COLO829 (cell line): ENCODE results near the gene AGTRAP.

Experiments used
- DNase-seq: peaks from one replicate; pipeline ENCODE4 v3.0.0; 2012; ENCODE audit warnings: low spot score

AGTRAP gene, protein sequence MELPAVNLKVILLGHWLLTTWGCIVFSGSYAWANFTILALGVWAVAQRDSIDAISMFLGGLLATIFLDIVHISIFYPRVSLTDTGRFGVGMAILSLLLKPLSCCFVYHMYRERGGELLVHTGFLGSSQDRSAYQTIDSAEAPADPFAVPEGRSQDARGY

DNA sequence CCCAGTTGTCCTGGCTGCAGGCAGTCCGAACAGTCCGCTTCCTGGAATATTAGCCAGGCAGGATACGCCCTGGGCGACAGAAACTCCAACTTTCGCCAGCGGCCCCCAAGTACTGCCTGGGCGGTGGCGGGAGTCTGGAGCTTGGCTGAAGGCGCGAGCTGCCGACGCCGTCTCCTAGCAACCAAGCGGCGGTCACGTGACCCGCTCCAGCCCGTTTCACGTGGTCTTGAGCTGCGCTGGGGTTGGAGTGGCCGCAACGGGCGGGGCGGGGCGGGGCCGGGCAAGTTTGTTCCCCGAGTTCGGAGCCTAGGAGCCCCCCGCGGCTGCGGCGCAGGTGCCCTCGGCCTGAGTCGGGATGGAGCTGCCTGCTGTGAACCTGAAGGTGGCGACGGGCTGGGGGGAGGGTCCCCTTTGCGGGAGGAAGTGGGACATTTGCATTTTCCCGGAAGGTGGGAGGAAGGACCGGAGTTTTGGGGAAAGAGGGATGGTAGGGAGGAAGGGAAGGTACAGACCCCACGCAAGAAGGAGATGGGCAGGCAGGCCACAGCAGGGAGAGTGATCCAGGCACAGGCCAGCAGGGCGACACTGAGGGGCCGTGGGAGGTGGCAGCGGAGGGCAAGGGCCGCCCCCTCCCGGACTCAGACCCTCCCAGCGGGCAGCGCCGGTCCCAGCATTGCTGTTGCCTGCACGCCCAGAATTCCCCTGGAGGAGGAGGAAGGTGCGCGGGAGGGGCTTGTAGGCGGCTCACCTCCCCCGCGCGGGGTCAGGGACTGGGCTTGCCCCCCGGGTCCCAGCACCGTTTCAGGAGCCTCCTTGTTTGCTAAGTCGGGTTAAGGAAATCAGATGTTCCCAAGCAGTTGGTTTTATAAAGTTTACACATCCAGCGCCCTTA, at the start of gene AGTRAP:
Gene AGTRAP (plus strand): TSS at position 283 of the 892 bp plus-strand sequence. CDS start 73 bp downstream, at position 356.
- peak; percentile 93 for DNase-seq

DNA sequence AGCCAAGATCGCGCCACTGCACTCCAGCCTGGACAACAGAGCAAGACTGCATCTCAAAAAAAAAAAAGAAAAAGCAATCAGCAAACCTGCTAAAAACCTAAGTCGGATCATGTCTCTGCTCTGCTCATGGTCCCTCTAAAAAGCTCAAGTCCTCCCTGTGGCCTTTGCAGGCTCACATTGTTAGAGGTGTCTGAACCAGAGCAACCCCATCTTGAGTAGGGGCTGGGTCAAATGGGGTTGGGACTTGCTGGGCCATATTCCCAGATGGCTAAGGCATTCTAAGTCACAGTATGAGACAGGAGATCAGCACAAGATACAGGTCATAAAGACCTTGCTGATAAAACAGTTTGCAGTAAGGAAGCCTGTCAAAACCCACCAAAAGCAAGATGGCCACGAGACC, 47.4 kb upstream of the AGTRAP start:
- DNase-seq, result no peak

DNA sequence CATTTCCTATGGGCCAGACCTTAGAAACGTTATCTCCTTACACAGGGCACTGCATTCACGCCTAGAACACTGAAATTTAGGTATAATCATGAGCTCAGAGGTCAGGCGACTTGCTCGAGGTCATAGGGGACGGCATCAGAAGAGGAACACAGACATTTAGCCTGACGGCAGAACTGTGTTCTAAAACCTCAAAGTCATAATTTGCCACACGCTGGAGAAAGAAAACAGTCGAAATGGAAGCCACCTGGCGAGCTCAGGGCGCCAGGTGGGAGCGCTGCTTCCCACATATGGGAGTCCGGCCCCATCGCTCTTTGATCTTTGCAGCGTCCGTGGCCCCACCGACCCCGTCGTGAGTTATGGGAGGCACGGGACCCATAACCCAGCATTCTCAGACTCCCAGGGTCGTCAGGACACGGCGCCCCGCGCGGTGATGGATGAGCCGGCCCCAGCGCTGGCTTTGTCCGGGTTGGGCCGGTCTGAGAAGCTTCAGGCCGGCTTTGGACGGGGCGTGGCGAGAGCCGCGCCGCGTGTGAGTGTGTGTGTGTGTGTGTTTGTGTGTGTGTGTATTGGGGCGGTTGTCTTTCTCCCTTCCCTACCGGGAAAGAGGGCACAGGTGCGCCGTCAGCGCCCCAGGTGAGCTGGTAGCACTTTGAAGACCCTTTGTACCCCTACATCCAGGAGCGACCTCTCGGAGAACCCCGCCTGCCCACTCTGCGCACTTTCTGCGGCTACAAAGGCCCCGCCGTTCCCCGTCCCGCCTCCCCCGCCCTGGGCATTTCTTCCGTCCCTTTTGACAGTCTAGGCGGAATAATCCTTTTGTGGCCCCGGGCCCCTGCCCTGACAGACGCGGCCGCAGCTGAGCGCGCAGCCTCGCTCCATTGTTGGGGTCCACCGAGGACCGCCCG, 45.3 kb upstream of the AGTRAP start:
- DNase-seq, result no peak

DNA sequence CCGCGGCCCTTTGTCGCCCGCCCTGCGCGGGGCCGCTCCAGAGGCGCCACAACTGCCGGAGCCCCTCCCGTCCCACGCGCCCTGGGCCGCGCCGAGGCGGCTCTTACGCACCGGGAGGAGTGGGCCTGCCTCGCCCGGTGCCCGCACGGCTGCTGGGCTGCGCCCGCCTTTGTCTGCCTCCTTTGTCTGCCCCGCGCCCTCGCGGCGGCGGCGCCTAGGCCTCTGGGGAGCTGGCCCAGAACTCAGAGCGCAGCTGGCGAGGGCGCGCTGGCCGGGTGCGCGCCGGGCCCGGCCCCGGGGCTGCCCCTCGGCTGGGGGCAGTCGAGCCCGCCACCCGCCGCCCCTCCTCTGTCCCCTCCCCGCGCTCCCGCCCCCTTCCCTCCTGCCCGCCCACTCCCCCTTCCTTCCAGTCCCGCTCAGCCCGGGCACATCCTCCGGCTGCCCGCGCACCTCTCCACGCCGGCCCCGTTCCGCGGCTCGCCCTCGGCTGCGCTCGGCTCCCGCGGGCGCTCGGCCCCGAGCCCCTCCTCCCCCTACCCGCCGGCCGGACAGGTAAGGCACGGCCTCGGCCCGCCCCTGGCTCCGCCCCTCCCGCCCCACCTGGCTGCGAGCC, 44.5 kb upstream of the AGTRAP start, which contains the start of gene DRAXIN:
Gene DRAXIN (plus strand): TSS at position 409 of the 613 bp plus-strand sequence. CDS start 14,549 bp downstream, outside the sequence.
- no peak for DNase-seq

DNA sequence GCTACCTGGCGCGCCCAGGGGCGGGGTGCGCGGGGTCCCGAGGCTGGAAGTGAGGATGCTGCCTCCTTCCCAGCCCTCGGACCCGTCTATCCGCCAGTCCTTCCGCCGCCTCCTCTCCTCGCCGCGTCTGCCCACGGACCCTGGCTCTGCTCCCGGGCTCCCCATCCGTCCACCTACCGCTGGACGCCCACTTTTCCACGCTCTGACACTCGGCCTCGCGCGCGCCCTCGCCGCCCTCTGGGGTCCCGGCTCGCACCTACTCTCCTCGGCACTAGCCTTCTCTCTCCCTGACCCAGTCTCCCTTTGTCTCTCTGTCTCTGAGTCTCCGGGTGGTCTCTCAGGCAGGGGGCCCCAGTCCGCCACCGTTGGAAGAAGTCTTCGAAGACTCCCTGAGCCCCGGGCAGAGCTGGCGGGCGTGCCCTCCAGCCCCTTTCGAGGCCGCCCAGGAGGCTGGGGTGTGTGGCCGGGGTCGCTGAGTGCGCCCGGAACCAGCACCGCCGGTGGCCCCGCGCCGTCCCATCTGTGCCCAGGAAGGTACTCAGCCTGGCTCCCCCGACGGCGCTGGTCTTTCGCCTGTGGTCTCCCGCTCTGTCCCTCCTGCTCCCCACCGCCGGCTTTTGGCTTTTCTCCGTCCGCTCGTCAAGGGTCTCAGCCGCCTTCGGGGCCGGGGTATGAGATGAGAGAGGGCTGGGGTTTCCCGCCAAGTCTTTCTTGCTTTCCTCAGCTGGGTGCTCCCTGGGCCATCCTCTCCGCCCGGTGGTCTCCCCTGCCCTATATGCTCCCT, 43.8 kb upstream of the AGTRAP start:
- DNase-seq, result no peak

DNA sequence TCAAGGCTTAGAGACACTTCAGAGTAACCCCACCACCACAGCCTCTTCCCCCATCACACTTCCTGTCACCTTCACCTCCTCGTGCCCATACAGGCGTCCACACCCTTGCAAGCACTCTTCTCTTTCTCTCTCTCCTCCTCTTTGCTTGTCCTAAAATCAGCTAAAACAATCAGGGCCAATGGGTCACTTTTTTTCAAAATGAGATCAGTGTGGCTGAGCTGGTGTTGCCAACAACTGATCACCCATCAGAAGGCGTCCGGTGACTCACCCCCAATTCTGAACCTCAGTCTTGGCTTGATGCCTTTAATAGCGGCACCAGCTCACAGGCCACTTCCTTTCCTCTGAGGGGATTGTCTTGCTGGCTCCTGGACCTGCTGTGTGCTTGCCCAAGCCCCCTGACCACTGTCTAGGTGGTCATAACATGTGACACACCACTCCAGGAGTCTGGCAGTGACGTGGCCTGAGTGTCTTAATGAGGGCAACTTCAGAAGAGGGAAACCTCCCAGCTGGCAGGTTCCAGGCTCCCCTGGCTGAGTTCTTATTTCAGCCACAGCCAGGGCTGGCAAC, 42.8 kb upstream of the AGTRAP start:
- peak; percentile 66 for DNase-seq

DNA sequence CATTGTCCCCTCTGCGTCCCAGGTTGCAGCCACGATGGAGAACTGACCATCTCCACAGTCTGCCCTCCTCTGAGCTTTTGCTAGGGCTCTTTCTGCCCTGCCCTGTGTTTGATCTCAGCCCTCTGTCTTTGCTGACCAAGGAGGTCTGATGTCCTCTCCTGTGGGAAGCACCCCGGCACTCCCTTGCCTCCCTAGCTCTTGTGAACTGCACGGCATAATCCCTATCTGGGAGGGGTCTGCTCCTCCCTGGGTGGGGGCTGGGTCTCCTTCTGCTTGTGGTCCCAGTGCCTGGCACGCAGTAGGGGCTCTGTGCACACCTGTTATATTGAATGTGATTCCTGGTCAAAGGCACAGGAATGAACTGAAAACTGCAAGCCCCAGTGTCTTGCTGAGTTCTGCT, 42.0 kb upstream of the AGTRAP start:
- no peak for DNase-seq

DNA sequence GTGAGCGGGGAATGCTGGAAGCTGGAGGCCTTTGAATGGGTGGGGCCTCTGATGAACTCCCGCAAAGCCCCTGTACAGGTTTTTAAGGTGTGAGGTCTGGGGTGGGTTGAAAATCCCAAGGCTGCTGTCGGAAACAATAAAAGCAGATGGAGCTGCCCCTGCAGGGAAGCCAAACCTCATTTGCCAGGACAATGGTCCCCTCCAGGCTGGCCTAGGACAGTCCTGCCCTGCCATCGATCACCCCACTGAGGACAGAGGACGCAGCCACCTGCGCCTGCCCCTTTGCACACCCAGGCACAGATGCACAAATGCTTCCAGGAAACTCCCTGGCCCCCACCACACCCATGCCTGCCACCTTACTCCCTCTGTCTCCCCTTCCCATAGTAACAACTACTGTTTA, 40.1 kb upstream of the AGTRAP start:
- no peak for DNase-seq

DNA sequence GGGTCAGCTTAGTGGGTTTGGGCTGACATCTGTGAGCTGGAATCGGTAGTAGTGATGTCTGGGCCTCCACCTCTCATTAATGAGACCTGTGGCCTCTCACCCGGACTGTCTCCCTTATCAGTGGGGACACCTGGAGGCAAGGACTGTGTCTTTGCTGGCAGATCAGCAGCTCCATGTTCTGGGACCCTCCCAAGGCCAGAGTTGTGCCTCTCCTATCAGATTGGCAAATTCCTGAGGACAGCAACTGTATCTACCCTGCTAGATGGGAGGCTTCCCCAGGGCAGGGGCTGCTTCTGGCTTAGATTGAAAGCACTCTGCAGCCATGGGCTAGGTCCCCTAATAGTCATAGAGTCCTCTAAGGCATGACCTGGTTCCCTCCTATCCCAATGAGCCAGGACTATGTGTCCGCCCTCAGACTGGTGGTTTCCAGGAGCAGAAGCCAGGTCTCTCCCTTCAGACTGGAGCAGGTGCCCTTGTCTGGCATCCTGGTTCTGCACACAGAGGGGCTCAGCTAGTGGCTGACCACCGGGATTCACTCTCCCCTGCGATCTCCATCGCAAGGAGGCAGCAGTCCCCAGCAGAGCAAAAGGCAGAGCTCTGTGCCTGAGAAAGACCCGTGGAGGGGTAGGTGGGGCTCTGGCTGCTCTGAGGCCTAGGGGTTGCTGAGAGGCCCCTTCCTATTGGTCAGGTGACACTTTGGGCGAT, 38.6 kb upstream of the AGTRAP start:
- no peak for DNase-seq

DNA sequence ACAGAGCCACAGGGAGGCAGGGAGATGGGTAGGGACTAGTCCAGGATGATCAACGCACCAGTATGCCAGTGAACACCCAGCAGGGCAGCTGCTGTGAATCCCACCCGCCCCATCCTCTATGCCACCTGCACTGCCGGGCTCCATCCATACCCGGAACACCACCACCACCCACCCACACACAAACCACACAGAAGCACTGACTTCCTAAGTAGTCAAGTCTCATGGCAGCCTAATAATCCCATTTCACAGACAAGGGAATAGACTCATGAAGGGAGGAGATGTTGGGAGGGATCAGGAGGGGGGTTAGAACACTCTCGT, 38.1 kb upstream of the AGTRAP start:
- DNase-seq, result no peak

DNA sequence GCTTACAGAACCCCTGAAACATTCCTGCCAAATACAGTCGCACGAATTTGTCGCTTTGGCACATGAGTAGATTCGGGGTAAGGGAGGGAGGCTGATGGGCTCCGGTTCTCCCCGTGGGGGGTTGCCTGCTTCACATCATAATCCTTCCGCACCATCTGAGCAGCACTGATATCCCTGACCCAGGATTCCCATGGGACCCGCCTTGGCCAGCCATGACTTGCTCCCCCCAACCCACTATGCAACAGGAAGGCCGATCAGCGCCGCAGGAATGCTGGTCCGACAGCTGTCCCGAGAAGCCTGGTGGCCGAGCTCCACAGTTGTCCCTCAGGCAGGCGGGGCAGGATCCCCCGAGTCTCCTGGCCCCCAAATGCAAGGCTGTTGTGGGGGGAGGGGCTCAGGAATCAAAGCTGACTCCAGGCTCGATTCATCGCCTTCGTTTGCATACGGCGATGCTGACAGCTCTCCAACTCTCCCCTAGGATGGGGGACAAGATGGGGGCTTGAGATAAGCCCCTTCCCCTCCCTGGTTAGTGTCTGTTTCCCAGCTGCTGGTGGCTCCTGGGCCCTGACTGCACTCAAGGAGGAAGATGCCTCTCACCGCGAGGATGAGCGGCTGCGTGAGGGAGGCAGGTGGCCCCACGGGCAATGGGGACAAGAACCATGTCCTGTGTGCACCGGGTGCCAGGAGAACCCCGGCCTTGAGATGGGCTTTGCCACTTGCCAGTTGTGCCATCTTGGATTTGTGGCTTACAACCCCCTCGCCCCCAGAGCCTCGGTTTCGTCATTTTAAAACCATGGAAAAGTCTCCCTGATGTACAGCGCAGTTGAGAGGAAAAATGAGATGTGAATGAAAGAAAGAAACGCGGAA, 35.1 kb upstream of the AGTRAP start:
- DNase-seq, result no peak

DNA sequence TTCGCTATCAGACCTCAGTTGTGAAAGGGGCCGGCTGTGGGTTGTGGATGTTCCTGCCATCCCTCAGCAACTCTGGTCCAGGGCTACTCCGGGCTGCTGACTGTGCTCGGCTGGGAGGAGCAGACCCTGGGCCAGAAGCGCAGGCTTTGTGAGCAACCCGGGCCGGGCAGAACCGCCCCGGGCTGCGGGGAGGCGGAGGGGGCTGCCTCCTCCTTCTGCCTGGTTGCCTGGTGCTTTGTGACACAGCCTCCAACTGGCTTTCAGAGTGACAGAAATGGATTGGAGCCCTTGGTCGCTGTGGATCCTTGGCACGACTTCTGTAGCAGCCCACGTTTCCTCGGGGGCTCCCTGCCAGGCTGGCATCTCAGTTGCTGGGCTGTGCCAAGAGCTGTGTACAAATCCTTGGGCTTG, 34.4 kb upstream of the AGTRAP start:
- DNase-seq, result no peak

DNA sequence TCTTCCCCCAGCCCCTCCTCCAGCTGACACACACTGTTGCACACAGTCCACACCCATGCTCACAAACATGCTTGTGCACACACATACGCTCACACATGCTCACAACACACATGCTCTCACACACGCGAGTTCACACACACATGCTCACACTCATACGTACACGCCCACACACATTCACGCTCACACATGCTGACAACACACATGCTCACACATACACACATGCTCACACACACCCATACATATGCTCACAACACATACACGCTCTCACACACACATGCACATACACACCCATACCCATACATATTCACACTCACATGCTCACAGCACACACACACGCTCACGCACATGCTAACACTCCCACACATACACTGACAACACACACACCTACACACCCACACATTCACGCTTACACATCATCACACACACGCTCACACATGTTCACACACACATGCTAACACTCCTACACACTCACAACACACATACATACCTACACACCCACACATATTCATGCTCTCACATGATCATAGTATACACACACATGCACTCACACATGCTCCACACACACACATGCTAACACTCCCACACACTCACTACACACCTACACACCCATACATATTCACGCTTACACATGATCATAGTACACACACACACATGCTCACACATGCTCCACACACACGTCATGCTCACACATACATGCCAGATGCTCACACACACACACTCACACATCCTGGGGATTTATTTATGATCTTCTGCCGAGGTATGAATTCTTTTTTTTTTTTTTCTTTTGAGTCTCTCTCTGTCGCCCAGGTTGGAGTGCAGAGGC, 33.7 kb upstream of the AGTRAP start:
- no peak for DNase-seq

DNA sequence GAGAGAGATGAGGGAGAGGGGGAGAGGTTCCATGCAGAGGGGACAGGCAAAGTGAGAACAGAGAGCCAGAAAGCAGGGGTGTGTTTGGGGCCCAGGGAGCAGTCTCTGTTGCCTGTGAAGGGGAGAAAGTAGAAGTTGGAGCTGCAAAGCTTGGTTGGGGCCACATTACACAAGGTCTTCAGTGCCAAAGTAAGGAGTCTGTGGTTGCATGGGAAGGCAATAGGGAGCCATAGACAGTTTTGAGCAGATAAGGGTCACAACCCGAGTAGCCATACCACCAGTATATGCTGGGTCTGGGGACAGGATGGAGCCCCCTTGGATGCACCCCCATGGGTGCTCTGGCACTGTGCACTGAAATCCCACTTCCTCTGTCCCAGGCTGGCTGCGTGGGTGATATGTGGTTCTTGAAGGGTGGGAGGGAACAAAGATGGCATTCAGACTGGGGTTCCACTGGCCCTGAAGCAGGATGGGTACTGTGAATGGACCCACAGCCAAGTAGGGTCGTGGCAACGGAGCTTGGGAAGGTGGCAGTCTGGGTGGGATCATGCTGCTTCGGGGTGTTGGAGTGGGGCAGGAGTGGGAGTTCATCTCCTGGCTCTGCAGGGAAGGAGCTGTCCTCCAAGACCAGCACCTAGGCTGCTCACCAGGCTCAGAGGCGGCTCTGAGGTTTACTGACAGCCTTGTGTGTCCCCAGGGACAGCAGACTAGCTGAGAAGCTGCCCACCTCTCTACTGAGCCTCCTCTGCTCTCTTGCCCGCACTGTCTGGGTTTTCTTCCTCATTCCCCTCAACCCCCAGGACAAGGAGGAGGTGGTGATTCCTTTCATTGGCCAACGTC, 32.4 kb upstream of the AGTRAP start:
- DNase-seq, result peak; percentile 28

DNA sequence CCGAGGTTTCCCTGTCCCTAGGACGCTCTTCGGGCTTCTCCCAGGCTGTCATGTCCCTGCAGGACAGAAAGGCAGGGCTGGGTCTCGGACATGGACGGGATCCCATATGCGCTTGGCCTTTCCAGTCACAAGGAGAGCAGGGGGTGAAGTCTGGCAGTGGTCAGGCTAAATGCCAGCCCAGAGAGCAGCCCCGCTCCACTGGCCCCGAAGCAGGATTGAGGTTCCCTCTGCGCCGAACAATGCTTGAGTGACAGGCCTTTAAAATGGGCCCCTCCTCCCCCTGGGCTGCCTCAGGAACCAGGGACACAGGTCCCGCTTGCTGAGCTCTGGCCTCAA, 31.8 kb upstream of the AGTRAP start:
- DNase-seq, result no peak

DNA sequence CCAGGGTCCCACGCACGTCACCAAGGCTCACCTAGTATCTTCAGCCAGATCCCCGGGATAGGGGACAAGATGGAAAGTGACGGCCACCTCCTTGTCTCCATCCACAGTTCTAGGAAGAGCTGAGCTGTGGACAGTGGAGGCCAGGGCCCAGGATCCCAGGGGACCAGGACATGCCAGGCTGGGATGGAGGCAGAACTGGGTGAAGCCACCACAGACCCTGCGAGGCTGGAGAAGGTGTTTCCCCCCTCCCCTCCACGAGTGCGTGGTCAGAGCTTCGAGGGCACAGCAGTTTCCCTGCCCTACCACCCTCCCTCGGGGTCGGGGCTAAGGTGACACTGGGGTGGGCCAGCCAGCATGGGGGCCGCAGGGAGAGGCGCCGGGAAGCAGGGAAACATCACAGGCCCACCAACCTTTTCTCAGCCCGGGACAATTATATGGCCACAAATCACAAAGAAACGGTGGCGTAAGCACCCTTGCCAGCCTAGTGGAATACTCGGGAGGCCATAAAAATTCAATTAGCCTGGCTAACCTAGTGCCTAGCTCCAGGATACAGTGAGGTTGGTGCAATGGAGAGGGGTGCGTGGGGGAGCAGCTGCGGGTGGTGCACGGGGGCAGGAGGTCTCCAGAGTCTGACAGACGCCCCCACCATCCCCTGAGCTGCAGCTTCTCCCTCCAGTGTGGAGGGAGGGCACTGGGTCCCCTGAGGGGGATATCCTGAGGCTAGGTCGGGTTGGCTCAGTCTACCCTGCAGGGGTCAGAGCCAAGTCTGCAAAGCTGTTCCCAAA, 31.1 kb upstream of the AGTRAP start:
- no peak for DNase-seq

DNA sequence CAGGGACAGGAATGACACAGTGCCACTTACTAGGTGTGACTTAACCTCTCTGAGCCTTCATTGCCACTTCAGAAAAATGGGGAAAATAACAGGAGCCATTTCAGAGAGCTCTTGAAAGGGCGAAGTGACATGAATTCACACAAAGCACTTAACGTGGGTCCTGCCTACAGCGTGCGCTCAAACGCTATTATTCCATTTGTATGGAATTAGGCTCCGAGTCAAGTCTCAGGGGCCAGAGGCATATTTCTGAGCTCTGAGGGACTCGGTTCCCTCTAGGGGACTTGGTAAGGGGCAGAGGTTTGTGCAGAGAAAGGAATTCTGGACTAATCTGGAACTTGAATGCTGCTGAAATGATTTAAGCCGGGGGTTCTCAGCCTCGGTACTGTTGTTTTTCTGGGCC, 30.3 kb upstream of the AGTRAP start:
- no peak for DNase-seq
